LNCaP clone FGC (cell line): ENCODE measurements around the gene RAB4A.

Experiments
- DNase-seq: peaks from one replicate; pipeline ENCODE4 v3.0.0-alpha.2; 2011; ENCODE audit warnings: low read depth
- H3K4me3 ChIP-seq: 2 replicates; pipeline ENCODE4 v1.5.1; 2011; ENCODE audit warnings: mild to moderate bottlenecking, low read depth, low read length, control low read depth
- CTCF ChIP-seq: IDR thresholded peaks from 2 replicates; pipeline ENCODE4 v1.5.1; 2012; ENCODE audit warnings: mild to moderate bottlenecking; ENCODE audit not compliant: control insufficient read depth, insufficient read depth; ENCODE audit errors: extremely low read depth

RAB4A gene

GRCh38 chr1:229334269-229334668 lies 63.4 kb downstream of the RAB4A start:
- no peak for TF ChIP-seq CTCF
- no peak overlapping the region for H3K4me3 ChIP-seq
- DNase-seq = no peak

- no peak for DNase-seq
- no peak for TF ChIP-seq CTCF
- H3K4me3 ChIP-seq = no peak overlapping the region
These were observed 63.8 kb downstream of the RAB4A start for GRCh38 chr1:229334716-229335115.

GRCh38 chr1:229336345-229336744 lies 65.4 kb downstream of the RAB4A start:
- DNase-seq = no peak
- no peak for TF ChIP-seq CTCF
- no peak overlapping the region for H3K4me3 ChIP-seq

GRCh38 chr1:229339086-229339485 lies 68.2 kb downstream of the RAB4A start:
- no peak for DNase-seq
- TF ChIP-seq CTCF = no peak
- H3K4me3 ChIP-seq = no peak overlapping the region

GRCh38 chr1:229339520-229339919 lies 68.6 kb downstream of the RAB4A start:
- TF ChIP-seq CTCF = no peak
- no peak overlapping the region for H3K4me3 ChIP-seq
- DNase-seq = no peak

- no peak overlapping the region for H3K4me3 ChIP-seq
- no peak for TF ChIP-seq CTCF
- DNase-seq = no peak
These were observed 69.6 kb downstream of the RAB4A start for GRCh38 chr1:229340496-229340895.

GRCh38 chr1:229341774-229342655 lies 71.1 kb downstream of the RAB4A start:
- no peak for DNase-seq
- no peak for TF ChIP-seq CTCF
- peak overlapping the region; percentile 77 for H3K4me3 ChIP-seq
